Liver (tissue), 9 donors: ENCODE measurements around the gene ZNF311. TPM values are rescaled to one million over a fixed set of nuclear protein-coding genes. Genes with fewer than 3 reads are reported as not detected.

Source experiments
- DNase-seq: peaks from one replicate; pipeline ENCODE4 v3.0.0-alpha.2; 2017; ENCODE audit warnings: low spot score
- H3K27ac ChIP-seq, 2 donors: one replicate each; pipeline ENCODE4 v1.7.0; 2013; ENCODE audit warnings: inconsistent platforms in 2 of 2, low read length in 2 of 2, control low read depth in 1 of 2, low read depth in 1 of 2, mild to moderate bottlenecking in 1 of 2
- H3K27me3 ChIP-seq, 4 donors: one replicate each; pipeline versions ENCODE4 v1.6.1 to v1.7.0; 2013; ENCODE audit warnings: low read length in 3 of 4, inconsistent platforms in 1 of 4, mild to moderate bottlenecking in 1 of 4, moderate library complexity in 1 of 4; ENCODE audit not compliant: control insufficient read depth in 4 of 4, insufficient read depth in 4 of 4
- H3K36me3 ChIP-seq, 4 donors: one replicate each; pipeline versions ENCODE4 v1.6.1 to v1.7.0; 2013; ENCODE audit warnings: low read length in 3 of 4, mild to moderate bottlenecking in 3 of 4, low read depth in 1 of 4, moderate library complexity in 1 of 4; ENCODE audit not compliant: control insufficient read depth in 4 of 4, insufficient read depth in 3 of 4
- H3K4me1 ChIP-seq, 4 donors: one replicate each; pipeline versions ENCODE4 v1.6.1 to v1.7.0; 2013; ENCODE audit warnings: low read length in 3 of 4, mild to moderate bottlenecking in 3 of 4, moderate library complexity in 1 of 4; ENCODE audit not compliant: control insufficient read depth in 4 of 4, insufficient read depth in 4 of 4
- H3K4me3 ChIP-seq, 3 donors: one replicate each; pipeline versions ENCODE4 v1.6.1 to v1.7.0; 2013; ENCODE audit warnings: low read length in 3 of 3, control low read depth in 1 of 3, low read depth in 1 of 3, mild to moderate bottlenecking in 1 of 3
- H3K9ac ChIP-seq, 2 donors: one replicate each; pipeline ENCODE4 v1.7.0; 2013; ENCODE audit warnings: low read length in 2 of 2, mild to moderate bottlenecking in 2 of 2, moderate library complexity in 2 of 2, control low read depth in 1 of 2, low read depth in 1 of 2
- H3K9me3 ChIP-seq, 4 donors: one replicate each; pipeline versions ENCODE4 v1.6.1 to v1.7.0; 2013; ENCODE audit warnings: low read length in 3 of 4; ENCODE audit not compliant: control insufficient read depth in 4 of 4
- ATF3 ChIP-seq: IDR thresholded peaks from 2 replicates; pipeline ENCODE4 v1.6.1; 2016; ENCODE audit warnings: antibody characterized with exemption
- CTCF ChIP-seq: fragments of 150-350 bp; IDR thresholded peaks from 2 replicates; pipeline ENCODE4 v1.5.1; 2017; ENCODE audit warnings: improper control_type of control experiment, low read depth, low read length; ENCODE audit not compliant: missing input control
- FOXA2 ChIP-seq: IDR thresholded peaks from 2 replicates; pipeline ENCODE4 v1.6.1; 2016; ENCODE audit warnings: antibody characterized with exemption
- HNF4A ChIP-seq, 2 donors: conservative IDR thresholded peaks; 2 replicates each; pipeline ENCODE4 v1.6.1; 2016; ENCODE audit warnings: antibody characterized with exemption in 2 of 2, mild to moderate bottlenecking in 2 of 2
- HNF4G ChIP-seq: IDR thresholded peaks from 2 replicates; pipeline ENCODE4 v1.6.1; 2016; ENCODE audit warnings: antibody characterized with exemption
- JUND ChIP-seq, 2 donors: IDR thresholded peaks; 2 replicates each; pipeline ENCODE4 v1.6.1; 2016; ENCODE audit warnings: antibody characterized with exemption in 2 of 2
- MAX ChIP-seq: IDR thresholded peaks from 2 replicates; pipeline ENCODE4 v1.6.1; 2016; ENCODE audit warnings: antibody characterized with exemption
- RAD21 ChIP-seq, 2 donors: IDR thresholded peaks; 2 replicates each; pipeline ENCODE4 v1.6.1; 2016; ENCODE audit warnings: antibody characterized with exemption in 2 of 2, mild to moderate bottlenecking in 2 of 2
- REST ChIP-seq: IDR thresholded peaks from 2 replicates; pipeline ENCODE4 v1.6.1; 2016; ENCODE audit warnings: antibody characterized with exemption, mild to moderate bottlenecking
- RXRA ChIP-seq, 2 donors: IDR thresholded peaks; 2 replicates each; pipeline ENCODE4 v1.6.1; 2017 to 2018; ENCODE audit warnings: antibody characterized with exemption in 2 of 2, mild to moderate bottlenecking in 1 of 2
- SP1 ChIP-seq: IDR thresholded peaks from 2 replicates; pipeline ENCODE4 v1.6.1; 2018; ENCODE audit warnings: antibody characterized with exemption, mild to moderate bottlenecking
- TAF1 ChIP-seq: conservative IDR thresholded peaks from 2 replicates; pipeline ENCODE4 v1.6.1; 2016; ENCODE audit warnings: antibody characterized with exemption, mild to moderate bottlenecking
- YY1 ChIP-seq: IDR thresholded peaks from 2 replicates; pipeline ENCODE4 v1.6.1; 2016; ENCODE audit warnings: antibody characterized with exemption, mild to moderate bottlenecking
- WGBS: extraction: QIAGEN DNeasy Blood & Tissue Kit; methylation state at CpG from one replicate; pipeline ENCODE4 v1.1.7; 2013; 5-methylcytosine and 5-hydroxymethylcytosine counted together
- polyA plus RNA-seq, 2 donors: library from polyadenylated mRNA; stranded (reverse) in 1 of 2; unstranded in 1 of 2; fragments of 200-250 nt in 1 of 2; fragments of >200 nt in 1 of 2; fragmentation: Nextera tagmentation in 1 of 2; extraction: Ambion mirVana in 1 of 2; gene quantifications; one replicate each; pipeline versions ENCODE4 v1.2.1 to v1.2.3, GENCODE V29; 2013 to 2015
- total RNA-seq, 2 donors: library from RNA; depleted of rRNA; stranded (reverse); fragments of >200 nt; gene quantifications; one replicate each; pipeline ENCODE4 v1.2.3, GENCODE V29; 2014
- donor health status: healthy.
- donor health status: healthy.
- donor health status: healthy.
- donor health status: healthy.
- donor health status: healthy.

ZNF311 gene
- total and polyA plus RNA-seq, 4 donors: 0.19 to 1.1 (median 0.36) TPM

DNA sequence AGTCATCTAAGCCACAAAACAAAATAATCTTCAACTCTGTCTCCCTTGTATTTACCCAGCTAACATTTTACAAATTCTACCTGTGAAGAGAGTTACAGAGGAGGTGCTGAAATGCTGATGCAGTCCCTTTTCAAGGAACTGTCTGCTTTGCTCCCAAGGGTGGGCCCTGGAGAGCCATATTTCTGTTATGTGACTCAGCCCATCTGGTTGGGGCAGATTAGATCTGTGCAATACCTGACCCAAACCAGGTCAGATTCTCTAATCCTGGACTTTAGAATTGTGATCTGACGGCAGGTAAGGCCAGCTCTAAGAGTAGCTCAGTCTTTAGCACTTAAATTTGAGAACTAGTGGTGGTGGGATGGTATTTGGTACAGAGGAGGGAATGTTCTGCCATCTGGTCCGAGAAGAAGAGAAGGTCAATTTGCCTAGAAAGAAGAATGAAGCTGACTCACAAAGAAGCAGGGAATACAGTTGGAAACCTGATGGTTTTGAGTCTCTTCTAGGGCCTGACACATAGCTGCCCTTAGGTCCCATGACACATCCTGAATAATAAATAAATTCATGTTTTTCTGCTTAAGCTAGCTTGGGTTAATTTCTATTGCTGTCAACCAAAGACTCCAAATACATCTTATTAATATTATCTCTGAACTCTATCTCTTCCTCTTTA lies 8.1 kb downstream of the ZNF311 start:
- Histone ChIP-seq H3K27ac (no peak overlapping the region), H3K9me3 (peaks cover 0 to 11% (median 6%) of the 10 kb centered on the region in 4 donors), H3K9ac (no peak overlapping the region), H3K36me3 (no peaks in the 10 kb centered on the region), H3K4me3 (no peak overlapping the region), H3K27me3 (no peaks in the 10 kb centered on the region), H3K4me1 (no peaks in the 10 kb centered on the region)
- WGBS: 91% methylated on average over 2 of the region's 2 CpGs
- DNase-seq: no peak
- no peak for TF ChIP-seq MAX
- TF ChIP-seq REST: no peak
- no peak for TF ChIP-seq CTCF
- no peak for TF ChIP-seq HNF4G
- TF ChIP-seq SP1: no peak
- no peak for TF ChIP-seq RAD21 (IDR thresholded peaks at IDR 0.05)
- TF ChIP-seq JUND (IDR thresholded peaks at IDR 0.05): no peak
- no peak for TF ChIP-seq ATF3

DNA sequence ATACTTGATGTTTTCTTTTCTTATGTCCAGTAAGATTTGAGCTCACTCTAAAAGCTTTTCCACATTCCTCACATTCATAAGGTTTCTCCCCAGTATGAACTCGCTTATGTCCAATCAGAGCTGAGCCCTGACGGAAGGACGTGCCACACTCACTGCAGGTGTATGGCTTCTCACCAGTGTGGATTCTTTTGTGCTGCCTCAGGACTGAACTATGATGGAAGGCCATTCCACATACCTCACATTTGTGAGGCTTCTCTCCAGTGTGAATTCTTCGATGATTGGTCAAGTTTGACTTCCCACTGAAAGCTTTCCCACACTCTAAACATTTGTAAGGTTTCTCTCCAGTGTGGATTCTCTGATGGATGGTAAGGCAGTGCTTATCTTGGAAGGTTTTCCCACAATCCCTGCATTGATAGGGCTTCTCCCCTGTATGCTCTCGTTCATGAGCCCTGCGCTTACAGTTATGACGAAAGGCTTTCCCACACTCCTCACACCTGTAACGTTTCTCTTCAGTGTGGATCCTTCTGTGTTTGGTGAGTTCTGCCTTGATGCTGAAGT lies 9.9 kb downstream of the ZNF311 start:
- no peaks in the 10 kb centered on the region for H3K27me3 ChIP-seq
- DNase-seq: no peak
- H3K27ac ChIP-seq: no peak overlapping the region
- no peak overlapping the region for H3K4me3 ChIP-seq
- H3K36me3 ChIP-seq: no peaks in the 10 kb centered on the region
- H3K4me1 ChIP-seq: no peaks in the 10 kb centered on the region
- peaks cover 0 to 11% (median 6%) of the 10 kb centered on the region in 4 donors for H3K9me3 ChIP-seq
- TF ChIP-seq HNF4A (conservative IDR thresholded peaks at IDR 0.05) (no peak), RXRA (IDR thresholded peaks at IDR 0.05) (no peak), FOXA2 (no peak), REST (no peak), SP1 (no peak), TAF1 (no peak), RAD21 (IDR thresholded peaks at IDR 0.05) (no peak), YY1 (no peak)
- no peak overlapping the region for H3K9ac ChIP-seq
- WGBS: 96% methylated on average over 8 of the region's 8 CpGs
